NK-92 (cell line): Measurements from ENCODE around the gene JKAMP.

Source experiments
- DNase-seq: peaks from one replicate; lab custom pipeline; 2025; ENCODE audit not compliant: unreplicated experiment; lab: John Stamatoyannopoulos, UW

Gene JKAMP

DNA sequence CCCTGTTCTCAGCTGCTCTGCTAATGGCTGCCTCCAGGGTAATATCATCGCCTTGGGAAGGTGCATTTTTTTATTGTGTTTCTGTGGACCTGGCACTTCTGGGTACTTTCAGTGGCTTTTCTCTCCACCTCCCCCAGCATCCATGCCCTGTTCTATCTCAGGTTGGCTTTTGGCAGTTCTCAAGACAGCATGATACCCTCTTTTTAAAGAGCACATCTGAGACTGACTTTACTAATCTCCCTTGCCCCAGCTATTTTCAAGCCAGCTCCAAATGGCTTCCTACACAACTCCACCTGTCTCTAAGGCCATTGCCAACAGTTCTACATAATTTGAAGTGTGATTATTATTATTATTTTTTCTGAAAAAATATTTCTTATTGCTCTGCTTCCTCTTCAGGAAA lies 53.2 kb downstream of the JKAMP start:
- no peak for DNase-seq

DNA sequence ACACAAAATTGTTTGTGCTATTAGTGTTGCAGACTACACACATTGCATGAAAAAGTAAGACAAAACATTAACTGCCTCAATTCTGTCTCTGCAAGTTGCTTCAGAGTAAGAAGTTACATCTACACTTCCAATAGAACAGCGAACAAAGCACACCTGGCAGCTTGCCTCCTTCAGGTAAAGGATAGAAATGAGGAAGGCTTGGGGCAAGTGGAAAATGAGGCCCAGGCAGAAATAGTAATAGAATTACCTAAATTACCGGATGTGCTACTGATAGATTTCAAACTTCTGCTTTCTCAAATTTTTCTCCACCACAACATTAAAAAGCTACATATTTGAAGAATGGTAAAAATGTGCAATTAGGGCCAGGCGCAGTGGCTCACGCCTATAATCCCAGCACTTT lies 54.6 kb downstream of the JKAMP start:
- no peak for DNase-seq

DNA sequence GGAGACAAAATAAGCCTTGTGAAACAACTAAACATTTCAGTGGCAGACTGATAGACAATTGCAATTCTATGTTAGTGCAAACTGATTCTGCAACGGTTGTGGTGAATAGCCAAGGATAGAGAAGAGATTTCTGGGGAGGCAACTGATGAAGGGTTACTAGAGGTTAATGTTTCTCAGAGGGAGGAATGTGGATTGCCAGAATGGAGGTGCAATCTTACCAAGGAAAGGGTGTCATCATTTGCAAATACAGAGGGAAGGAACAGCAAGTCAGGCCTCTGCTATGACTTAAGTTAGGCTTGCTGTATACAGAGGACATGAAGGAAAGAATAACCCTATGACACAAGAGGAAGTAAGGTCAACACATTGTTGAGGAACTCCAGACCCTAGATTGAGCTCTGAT lies 56.5 kb downstream of the JKAMP start:
- DNase-seq = no peak

DNA sequence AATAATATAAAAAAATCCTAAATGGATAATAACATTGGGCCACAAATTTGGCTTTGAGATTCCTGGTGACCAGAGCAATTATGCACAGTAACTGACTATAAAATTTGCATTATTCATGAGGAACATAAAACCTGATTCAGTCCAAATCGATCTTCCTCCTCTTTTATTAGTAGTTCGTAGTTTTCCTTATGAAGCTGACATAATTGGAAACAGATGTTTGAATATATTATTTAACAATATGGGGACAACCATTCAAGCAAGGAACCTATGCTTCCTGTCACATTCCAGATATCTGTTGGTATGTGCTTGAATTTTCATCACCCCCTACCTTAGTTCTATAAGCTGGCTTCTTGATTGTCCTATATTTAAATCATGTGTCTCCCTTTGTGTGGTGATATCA lies 57.4 kb downstream of the JKAMP start:
- DNase-seq = no peak

DNA sequence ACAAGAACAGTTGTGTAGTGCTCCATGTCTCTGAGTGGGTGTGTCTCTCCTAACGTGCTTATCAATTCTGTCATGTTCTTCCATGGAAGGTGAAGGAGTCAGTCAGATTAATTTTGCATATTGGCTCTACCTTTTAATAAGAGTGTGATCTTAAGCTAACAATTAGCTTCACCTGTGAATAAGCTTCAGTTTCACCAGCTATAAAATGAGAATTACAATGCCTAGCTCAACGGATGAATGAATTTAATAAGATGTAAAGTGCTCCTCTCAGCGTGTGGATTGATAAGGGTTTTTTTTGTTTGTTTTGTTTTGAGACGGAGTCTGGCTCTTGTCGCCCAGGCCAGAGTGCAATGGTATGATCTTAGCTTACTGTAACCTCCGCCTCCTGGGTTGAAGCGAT lies 59.6 kb downstream of the JKAMP start:
- DNase-seq = no peak

DNA sequence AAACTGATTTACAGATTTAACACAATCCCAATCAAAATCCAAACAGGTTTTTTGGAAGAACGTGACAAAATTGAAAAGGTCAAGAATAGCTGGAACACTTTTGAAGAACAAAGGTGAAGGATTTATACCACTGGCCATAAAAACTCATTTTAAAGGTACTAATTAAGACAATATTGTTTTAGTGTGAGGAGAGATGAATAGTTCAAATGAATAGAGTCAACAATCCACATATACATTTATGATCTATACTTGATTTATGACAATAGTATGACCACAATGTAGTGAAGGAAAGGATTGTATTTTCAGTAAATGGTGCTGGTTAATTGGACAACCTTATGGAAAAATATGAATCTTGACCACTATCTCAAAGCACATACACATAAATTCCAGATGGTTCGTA lies 63.0 kb downstream of the JKAMP start:
- no peak for DNase-seq
